Measurements from ENCODE around the gene CAMKMT.

Gene CAMKMT

GRCh38 chr2:44612276-44612675, 250.5 kb downstream of the CAMKMT start:
- DNase-seq = no peak

GRCh38 chr2:44614940-44615339, 253.2 kb downstream of the CAMKMT start:
- no peak for DNase-seq

- no peak for DNase-seq
Measured at GRCh38 chr2:44615950-44616518, 254.3 kb downstream of the CAMKMT start.

- DNase-seq = no peak
Measured at GRCh38 chr2:44616667-44617155, 255.0 kb downstream of the CAMKMT start.

- DNase-seq = no peak
Measured at GRCh38 chr2:44618251-44619023, 256.7 kb downstream of the CAMKMT start.

GRCh38 chr2:44620189-44620990, 258.6 kb downstream of the CAMKMT start:
- no peak for DNase-seq

GRCh38 chr2:44623622-44624351, 262.0 kb downstream of the CAMKMT start:
- DNase-seq = no peak

GRCh38 chr2:44628297-44628696, 266.6 kb downstream of the CAMKMT start:
- no peak for DNase-seq

- no peak for DNase-seq
Measured at GRCh38 chr2:44632931-44633689, 271.4 kb downstream of the CAMKMT start.

GRCh38 chr2:44635725-44636124, 274.0 kb downstream of the CAMKMT start:
- DNase-seq = no peak

- no peak for DNase-seq
Measured at GRCh38 chr2:44638649-44639048, 276.9 kb downstream of the CAMKMT start.

- DNase-seq = no peak
Measured at GRCh38 chr2:44639399-44639798, 277.7 kb downstream of the CAMKMT start.

- DNase-seq = no peak
Measured at GRCh38 chr2:44642123-44642857, 280.5 kb downstream of the CAMKMT start.

GRCh38 chr2:44645937-44646336, 284.2 kb downstream of the CAMKMT start:
- DNase-seq = no peak

- no peak for DNase-seq
Measured at GRCh38 chr2:44649381-44649780, 287.6 kb downstream of the CAMKMT start.

- no peak for DNase-seq
Measured at GRCh38 chr2:44650796-44651195, 289.0 kb downstream of the CAMKMT start.

GRCh38 chr2:44651974-44652373, 290.2 kb downstream of the CAMKMT start:
- DNase-seq = no peak

GRCh38 chr2:44652701-44653100, 291.0 kb downstream of the CAMKMT start:
- no peak for DNase-seq

GRCh38 chr2:44655401-44655864, 293.7 kb downstream of the CAMKMT start:
- DNase-seq = no peak

- DNase-seq = no peak
Measured at GRCh38 chr2:44656460-44656859, 294.7 kb downstream of the CAMKMT start.

- DNase-seq = no peak
Measured at GRCh38 chr2:44663471-44664073, 301.8 kb downstream of the CAMKMT start.

All from bone marrow (tissue), 2 donors.